HG03460 (cell line): ENCODE results near the gene ABCA2.

Source experiments
- ATAC-seq: cut with Tn5 transposase; IDR thresholded peaks from one replicate; pipeline ENCODE4 v1.9.1; 2021; ENCODE audit not compliant: unreplicated experiment

ABCA2 gene

GRCh38 chr9:137027369-137028262 lies at the start of gene ABCA2:
Gene ABCA2, minus strand, starts transcription at chr9:137028237. Its CDS starts 97 bp downstream, at chr9:137028140.
- ATAC-seq, result no peak

- ATAC-seq, result peak; percentile 55
Measured at GRCh38 chr9:137077010-137077747, 49.1 kb upstream of the ABCA2 start, which contains the start of gene UAP1L1. Gene UAP1L1, plus strand, starts transcription at chr9:137077517. Its CDS starts 16 bp downstream, at chr9:137077533.

GRCh38 chr9:137076636-137077009 lies 48.6 kb upstream of the ABCA2 start:
- no peak for ATAC-seq

- no peak for ATAC-seq
Measured at GRCh38 chr9:137075275-137075775, 47.3 kb upstream of the ABCA2 start.

- no peak for ATAC-seq
Measured at GRCh38 chr9:137074657-137075274, 46.7 kb upstream of the ABCA2 start.

GRCh38 chr9:137073992-137074399 lies 46.0 kb upstream of the ABCA2 start:
- ATAC-seq, result no peak

- ATAC-seq, result no peak
Measured at GRCh38 chr9:137071282-137071681, 43.2 kb upstream of the ABCA2 start.

- no peak for ATAC-seq
Measured at GRCh38 chr9:137070906-137071275, 42.9 kb upstream of the ABCA2 start.

- ATAC-seq, result peak; percentile 66
Measured at GRCh38 chr9:137070201-137070905, 42.3 kb upstream of the ABCA2 start, which contains the start of gene SAPCD2. Gene SAPCD2, minus strand, starts transcription at chr9:137070557. Its CDS starts 97 bp downstream, at chr9:137070460.

GRCh38 chr9:137069508-137070091 lies 41.6 kb upstream of the ABCA2 start:
- ATAC-seq, result peak; percentile 10

- no peak for ATAC-seq
Measured at GRCh38 chr9:137068539-137069507, 40.8 kb upstream of the ABCA2 start.

GRCh38 chr9:137067860-137068538 lies 40.0 kb upstream of the ABCA2 start:
- peak; percentile 37 for ATAC-seq

GRCh38 chr9:137066096-137066861 lies 38.2 kb upstream of the ABCA2 start:
- ATAC-seq, result no peak

- no peak for ATAC-seq
Measured at GRCh38 chr9:137065336-137065967, 37.4 kb upstream of the ABCA2 start.

- ATAC-seq, result no peak
Measured at GRCh38 chr9:137064880-137065164, 36.8 kb upstream of the ABCA2 start.

GRCh38 chr9:137064027-137064879 lies 36.2 kb upstream of the ABCA2 start:
- ATAC-seq, result no peak
